Measurements from ENCODE around the gene GALM. TPM values are rescaled to one million over a fixed set of nuclear protein-coding genes. Genes with fewer than 3 reads are reported as not detected.

Gene GALM
- total RNA-seq, 1 experiment from 2014 or later, result 48.7 TPM

DNA sequence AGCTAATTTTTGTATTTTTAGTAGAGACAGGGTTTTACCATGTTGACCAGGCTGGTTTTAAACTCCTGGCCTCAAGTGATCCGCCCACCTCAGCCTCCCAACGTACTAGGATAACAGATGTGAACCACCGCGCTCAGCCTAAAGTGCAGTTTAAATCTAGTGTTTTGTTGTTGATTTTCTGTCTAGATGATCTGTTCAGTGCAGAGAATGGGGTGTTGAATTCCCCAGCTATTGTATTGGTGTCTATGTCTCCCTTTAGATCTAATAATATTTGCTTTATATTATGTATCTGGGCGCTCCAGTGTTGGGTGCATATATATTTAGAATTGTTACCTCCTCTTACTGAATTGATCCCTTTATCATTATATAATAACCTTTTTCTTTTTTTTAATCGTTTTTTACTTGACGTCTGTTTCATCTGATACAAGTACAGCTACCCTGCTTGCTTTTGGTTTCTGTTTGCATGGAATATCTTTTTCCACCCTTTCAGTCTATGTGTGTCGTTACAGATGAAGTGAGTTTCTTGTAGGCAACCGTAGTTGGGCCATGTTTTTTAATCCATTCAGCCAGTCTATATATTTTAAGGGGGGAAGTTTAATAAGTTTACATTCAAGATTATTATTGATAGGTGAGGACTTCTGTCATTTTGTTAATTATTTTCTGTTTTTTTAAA, 34.3 kb downstream of the GALM start:
- no TSS peak for BruUV-seq (replicated peaks)
- peaks cover 4% of the 10 kb centered on the region for H3K9me3 Mint-ChIP-seq (ENCODE audit: unreplicated experiment)
- H3K4me1 Mint-ChIP-seq (ENCODE audit: low read depth, unreplicated experiment), result peaks cover 24% of the 10 kb centered on the region
- peaks cover 11% of the 10 kb centered on the region for H3K36me3 Mint-ChIP-seq (ENCODE audit: insufficient read depth, unreplicated experiment)
- intact Hi-C loops (cut with micrococcal nuclease; ENCODE audit: unreplicated experiment), result no loop called here
- no peaks in the 10 kb centered on the region for H3K4me1 ChIP-seq
- POLR2A ChIA-PET, result no interaction called here
- H3K9me3 ChIP-seq, result no peaks in the 10 kb centered on the region
- no peaks in the 10 kb centered on the region for H3K27me3 Mint-ChIP-seq (ENCODE audit: insufficient read depth, unreplicated experiment)
- TF ChIP-seq, protein P1, sequence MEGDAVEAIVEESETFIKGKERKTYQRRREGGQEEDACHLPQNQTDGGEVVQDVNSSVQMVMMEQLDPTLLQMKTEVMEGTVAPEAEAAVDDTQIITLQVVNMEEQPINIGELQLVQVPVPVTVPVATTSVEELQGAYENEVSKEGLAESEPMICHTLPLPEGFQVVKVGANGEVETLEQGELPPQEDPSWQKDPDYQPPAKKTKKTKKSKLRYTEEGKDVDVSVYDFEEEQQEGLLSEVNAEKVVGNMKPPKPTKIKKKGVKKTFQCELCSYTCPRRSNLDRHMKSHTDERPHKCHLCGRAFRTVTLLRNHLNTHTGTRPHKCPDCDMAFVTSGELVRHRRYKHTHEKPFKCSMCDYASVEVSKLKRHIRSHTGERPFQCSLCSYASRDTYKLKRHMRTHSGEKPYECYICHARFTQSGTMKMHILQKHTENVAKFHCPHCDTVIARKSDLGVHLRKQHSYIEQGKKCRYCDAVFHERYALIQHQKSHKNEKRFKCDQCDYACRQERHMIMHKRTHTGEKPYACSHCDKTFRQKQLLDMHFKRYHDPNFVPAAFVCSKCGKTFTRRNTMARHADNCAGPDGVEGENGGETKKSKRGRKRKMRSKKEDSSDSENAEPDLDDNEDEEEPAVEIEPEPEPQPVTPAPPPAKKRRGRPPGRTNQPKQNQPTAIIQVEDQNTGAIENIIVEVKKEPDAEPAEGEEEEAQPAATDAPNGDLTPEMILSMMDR (IDR thresholded peaks at IDR 0.05; ENCODE audit: insufficient read depth in 1 of 2, low read depth in 1 of 2, low read length in 1 of 2, severe bottlenecking in 1 of 2, unreplicated experiment in 1 of 2), result no peak
- no peak overlapping the region for H3K27ac Mint-ChIP-seq (ENCODE audit: unreplicated experiment)
- H3K27me3 ChIP-seq (replicated peaks; ENCODE audit: control insufficient read depth, insufficient read depth, low read length), result no peaks in the 10 kb centered on the region
- H3K36me3 ChIP-seq (ENCODE audit: control insufficient read depth, insufficient read depth, low read length), result no peaks in the 10 kb centered on the region; the same call in 1 of the 2 replicates
- H3K4me3 Mint-ChIP-seq (ENCODE audit: unreplicated experiment), result no peak overlapping the region
- no peak for DNase-seq
- no peak overlapping the region for H3K4me3 ChIP-seq (ENCODE audit: low read depth, low read length)
- CTCF ChIA-PET, result no interaction called here

DNA sequence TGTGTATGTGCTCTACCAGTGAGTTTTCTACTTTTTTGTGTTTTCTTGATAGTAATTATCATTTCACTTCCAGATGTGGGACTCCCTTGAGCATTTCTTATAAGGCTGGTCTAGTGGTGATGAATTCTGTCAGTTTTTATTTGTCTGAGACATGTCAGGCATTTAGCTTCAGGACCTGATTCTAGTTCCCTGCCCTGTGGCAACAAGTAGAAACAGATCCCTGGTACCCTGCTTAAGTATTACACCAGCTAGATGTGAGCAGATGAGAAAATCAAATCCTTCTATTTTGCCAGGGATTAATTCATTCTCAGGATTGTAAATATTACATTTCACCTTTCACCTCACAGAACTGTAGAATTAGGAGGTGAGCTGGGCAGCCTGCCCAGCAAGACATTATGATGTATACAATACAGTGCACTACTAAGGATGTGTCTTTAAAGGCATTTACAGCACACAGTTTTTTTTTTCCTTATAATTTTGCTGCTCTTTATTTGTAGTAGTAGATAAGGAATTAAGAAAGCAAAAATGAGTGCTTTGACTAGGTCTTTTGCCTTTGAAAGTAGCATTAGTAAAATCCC, 35.1 kb downstream of the GALM start:
- Histone ChIP-seq H3K9me3 (no peaks in the 10 kb centered on the region), H3K36me3 (ENCODE audit: control insufficient read depth, insufficient read depth, low read length) (peaks cover 2% of the 10 kb centered on the region; the same call in 1 of the 2 replicates), H3K4me1 (no peaks in the 10 kb centered on the region), H3K27me3 (replicated peaks; ENCODE audit: control insufficient read depth, insufficient read depth, low read length) (no peaks in the 10 kb centered on the region), H3K4me3 (ENCODE audit: low read depth, low read length) (no peak overlapping the region)
- Mint-ChIP-seq H3K27me3 (ENCODE audit: insufficient read depth, unreplicated experiment) (no peaks in the 10 kb centered on the region), H3K27ac (ENCODE audit: unreplicated experiment) (no peak overlapping the region), H3K36me3 (ENCODE audit: insufficient read depth, unreplicated experiment) (peaks cover 18% of the 10 kb centered on the region), H3K9me3 (ENCODE audit: unreplicated experiment) (peaks cover 8% of the 10 kb centered on the region), H3K4me1 (ENCODE audit: low read depth, unreplicated experiment) (peaks cover 24% of the 10 kb centered on the region), H3K4me3 (ENCODE audit: unreplicated experiment) (no peak overlapping the region)
- CTCF ChIA-PET, result no interaction called here
- no peak for DNase-seq
- intact Hi-C loops (cut with micrococcal nuclease; ENCODE audit: unreplicated experiment), result no loop called here
- TF ChIP-seq, protein P1 (IDR thresholded peaks at IDR 0.05; ENCODE audit: insufficient read depth in 1 of 2, low read depth in 1 of 2, low read length in 1 of 2, severe bottlenecking in 1 of 2, unreplicated experiment in 1 of 2), result no peak
- no TSS peak for BruUV-seq (replicated peaks)
- POLR2A ChIA-PET, result interaction anchor here (0.6 kb wide), 1 partner anchor 1165 kb away, joined by 4 read pairs; no protein-coding TSS in a partner anchor

DNA sequence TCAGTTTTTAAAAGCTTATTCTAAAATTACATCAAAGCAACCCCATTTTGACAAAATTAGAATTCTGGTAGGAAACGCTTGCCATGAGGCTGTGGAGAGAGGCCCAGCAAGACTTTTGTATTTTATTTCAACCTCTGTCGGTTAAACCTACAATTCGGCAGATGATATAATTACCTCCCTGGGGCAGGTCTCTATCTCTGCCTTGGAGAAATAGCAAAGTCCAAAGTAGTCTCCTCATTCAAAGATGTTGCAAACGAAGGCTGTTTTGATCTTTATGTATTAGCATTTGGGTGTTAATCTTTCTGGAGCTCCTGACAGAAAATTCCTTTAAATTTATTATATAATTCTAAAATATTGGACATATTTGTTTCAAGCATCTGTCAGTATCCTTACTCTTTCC, 35.6 kb downstream of the GALM start:
- Histone ChIP-seq H3K9me3 (no peaks in the 10 kb centered on the region), H3K27me3 (replicated peaks; ENCODE audit: control insufficient read depth, insufficient read depth, low read length) (no peaks in the 10 kb centered on the region), H3K4me3 (ENCODE audit: low read depth, low read length) (no peak overlapping the region), H3K4me1 (no peaks in the 10 kb centered on the region), H3K36me3 (ENCODE audit: control insufficient read depth, insufficient read depth, low read length) (peaks cover 2% of the 10 kb centered on the region; the same call in 1 of the 2 replicates)
- Mint-ChIP-seq H3K36me3 (ENCODE audit: insufficient read depth, unreplicated experiment) (peaks cover 16% of the 10 kb centered on the region), H3K27me3 (ENCODE audit: insufficient read depth, unreplicated experiment) (no peaks in the 10 kb centered on the region), H3K4me1 (ENCODE audit: low read depth, unreplicated experiment) (peaks cover 24% of the 10 kb centered on the region), H3K9me3 (ENCODE audit: unreplicated experiment) (peaks cover 8% of the 10 kb centered on the region), H3K4me3 (ENCODE audit: unreplicated experiment) (no peak overlapping the region), H3K27ac (ENCODE audit: unreplicated experiment) (no peak overlapping the region)
- POLR2A ChIA-PET, result interaction anchor here (0.6 kb wide), 1 partner anchor 1166 kb away, joined by 4 read pairs; no protein-coding TSS in a partner anchor
- CTCF ChIA-PET, result no interaction called here
- intact Hi-C loops (cut with micrococcal nuclease; ENCODE audit: unreplicated experiment), result no loop called here
- TF ChIP-seq, protein P1 (IDR thresholded peaks at IDR 0.05; ENCODE audit: insufficient read depth in 1 of 2, low read depth in 1 of 2, low read length in 1 of 2, severe bottlenecking in 1 of 2, unreplicated experiment in 1 of 2), result no peak
- no peak for DNase-seq
- no TSS peak for BruUV-seq (replicated peaks)
